ENCODE results near the gene RPL13A. TPM values are rescaled to one million over a fixed set of nuclear protein-coding genes. Genes with fewer than 3 reads are reported as not detected.
A peak's percentile ranks its signal among the peaks of the same experiment; 100 is the strongest.

Gene RPL13A
- total RNA-seq, 1 experiment from 2014 or later: 1,196 TPM

DNA sequence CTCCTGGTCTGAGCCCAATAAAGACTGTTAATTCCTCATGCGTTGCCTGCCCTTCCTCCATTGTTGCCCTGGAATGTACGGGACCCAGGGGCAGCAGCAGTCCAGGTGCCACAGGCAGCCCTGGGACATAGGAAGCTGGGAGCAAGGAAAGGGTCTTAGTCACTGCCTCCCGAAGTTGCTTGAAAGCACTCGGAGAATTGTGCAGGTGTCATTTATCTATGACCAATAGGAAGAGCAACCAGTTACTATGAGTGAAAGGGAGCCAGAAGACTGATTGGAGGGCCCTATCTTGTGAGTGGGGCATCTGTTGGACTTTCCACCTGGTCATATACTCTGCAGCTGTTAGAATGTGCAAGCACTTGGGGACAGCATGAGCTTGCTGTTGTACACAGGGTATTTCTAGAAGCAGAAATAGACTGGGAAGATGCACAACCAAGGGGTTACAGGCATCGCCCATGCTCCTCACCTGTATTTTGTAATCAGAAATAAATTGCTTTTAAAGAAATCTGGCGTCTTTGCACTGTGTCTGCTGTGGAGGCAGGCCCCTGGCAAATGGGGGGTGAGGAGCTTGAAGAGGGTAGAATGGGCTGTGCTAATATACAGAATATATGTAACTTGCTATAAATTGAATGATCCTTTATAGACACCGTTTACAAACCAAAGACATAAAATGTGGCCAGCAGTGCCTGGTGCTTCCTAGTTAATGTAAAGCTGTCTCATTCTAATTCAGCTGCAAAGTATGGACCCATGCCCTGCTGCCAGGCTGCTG is 4.6 kb downstream of the RPL13A start:
- BruUV-seq (replicated peaks): no TSS peak
- ATAC-seq (no peak), DNase-seq (ENCODE audit: low read depth, low spot score) (no peak)
- ChIA-PET CTCF (no interaction called here), POLR2A (no interaction called here)
- H3K4me3 ChIP-seq (ENCODE audit: low read depth in 2 of 2, low read length in 2 of 2): no peak overlapping the region
- H3K27ac ChIP-seq (ENCODE audit: low read length): no peak overlapping the region; the same call in 1 of the 2 replicates
- no peaks in the 10 kb centered on the region for H3K27me3 ChIP-seq (ENCODE audit: control insufficient read depth, insufficient read depth, low read length)
- in situ Hi-C loops (cut with HindIII; ENCODE audit: low pct_unique_long_range_greater_than_20kb, low sequenced_read_pairs): no loop called here
- H3K9me3 ChIP-seq (ENCODE audit: control insufficient read depth, insufficient read depth, low read depth, low read length): no peaks in the 10 kb centered on the region
- intact Hi-C loops (cut with micrococcal nuclease; ENCODE audit: unreplicated experiment): no loop called here
- TF ChIP-seq SIN3A (IDR thresholded peaks at IDR 0.05; ENCODE audit: borderline replicate concordance, insufficient read depth, low read depth, low read length) (no peak), CTCF (IDR thresholded peaks at IDR 0.05) (no peak), TCF7L2 (IDR thresholded peaks at IDR 0.05; ENCODE audit: low read depth, low read length) (no peak), REST (IDR thresholded peaks at IDR 0.05; ENCODE audit: insufficient read depth in 1 of 2, low read depth in 2 of 2, low read length in 1 of 2) (no peak), POLR2AphosphoS5 (IDR thresholded peaks at IDR 0.05; ENCODE audit: low read depth, low read length) (no peak)
- H3K4me1 ChIP-seq (ENCODE audit: control insufficient read depth, insufficient read depth, low read length): peaks cover 13% of the 10 kb centered on the region
- H3K36me3 ChIP-seq (ENCODE audit: control insufficient read depth, insufficient read depth, low read length): peaks cover 39% of the 10 kb centered on the region

DNA sequence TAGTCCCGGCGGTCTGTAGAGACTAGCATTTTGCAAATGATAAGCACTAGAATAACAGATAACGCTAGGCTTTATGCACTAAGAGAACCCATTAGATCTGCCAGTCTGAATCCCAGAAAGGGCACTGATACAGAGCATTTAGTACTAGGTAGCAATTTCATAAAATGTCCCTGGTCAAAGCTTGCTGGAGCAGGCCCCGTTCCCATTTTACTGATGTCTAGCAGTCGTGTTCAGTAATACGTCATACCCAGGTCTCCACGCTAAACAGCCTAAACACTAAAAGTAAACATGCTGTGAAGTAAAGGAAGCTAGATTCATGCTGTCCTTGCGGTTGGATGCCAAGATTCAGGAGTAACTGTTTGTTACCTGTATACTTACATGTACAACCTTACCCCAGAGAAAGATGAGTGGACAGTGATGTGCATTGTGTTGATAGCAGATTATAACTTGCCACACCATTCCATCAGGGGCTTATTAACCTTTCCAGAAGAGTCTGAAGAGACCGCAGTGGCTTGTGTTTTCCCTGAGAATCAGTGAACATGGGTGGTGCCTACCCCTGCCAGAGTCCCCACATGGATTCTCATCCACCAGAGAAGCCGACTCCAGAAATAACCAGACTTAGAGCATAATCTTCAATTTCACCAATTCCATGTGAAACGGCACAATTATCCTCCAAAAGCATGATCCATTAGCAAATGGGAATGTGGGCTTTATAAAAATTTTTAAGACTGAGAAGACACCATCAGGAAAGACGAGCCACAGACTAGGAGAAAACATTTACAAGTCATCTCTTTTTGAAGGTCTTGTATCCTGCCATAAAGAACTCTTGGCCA is 5.4 kb downstream of the RPL13A start:
- Histone ChIP-seq H3K4me1 (ENCODE audit: control insufficient read depth, insufficient read depth, low read length) (peaks cover 17% of the 10 kb centered on the region), H3K27ac (ENCODE audit: low read length) (peak overlapping the region; percentile 51; the same call in 1 of the 2 replicates), H3K36me3 (ENCODE audit: control insufficient read depth, insufficient read depth, low read length) (peaks cover 44% of the 10 kb centered on the region), H3K27me3 (ENCODE audit: control insufficient read depth, insufficient read depth, low read length) (no peaks in the 10 kb centered on the region), H3K4me3 (ENCODE audit: low read depth in 2 of 2, low read length in 2 of 2) (no peak overlapping the region), H3K9me3 (ENCODE audit: control insufficient read depth, insufficient read depth, low read depth, low read length) (no peaks in the 10 kb centered on the region)
- 0 out of 2 replicates have a peak, but pooled peaks have one; percentile 4 for TF ChIP-seq SIN3A (IDR thresholded peaks at IDR 0.05; ENCODE audit: borderline replicate concordance, insufficient read depth, low read depth, low read length)
- no peak for TF ChIP-seq CTCF (IDR thresholded peaks at IDR 0.05)
- no peak; a peak in 1 of 4 replicates for TF ChIP-seq REST (IDR thresholded peaks at IDR 0.05; ENCODE audit: insufficient read depth in 1 of 2, low read depth in 2 of 2, low read length in 1 of 2)
- TF ChIP-seq TCF7L2 (IDR thresholded peaks at IDR 0.05; ENCODE audit: low read depth, low read length): no peak
- TF ChIP-seq POLR2AphosphoS5 (IDR thresholded peaks at IDR 0.05; ENCODE audit: low read depth, low read length): peak; percentile 81
- ChIA-PET POLR2A (no interaction called here), CTCF (no interaction called here)
- BruUV-seq (replicated peaks): no TSS peak
- intact Hi-C loops (cut with micrococcal nuclease; ENCODE audit: unreplicated experiment) (no loop called here), in situ Hi-C loops (cut with HindIII; ENCODE audit: low pct_unique_long_range_greater_than_20kb, low sequenced_read_pairs) (no loop called here)
- ATAC-seq: peak; percentile 16
- no peak for DNase-seq (ENCODE audit: low read depth, low spot score)
